Heart right ventricle (tissue), 16 donors: ENCODE data around the gene RHOJ. TPM values are rescaled to one million over a fixed set of nuclear protein-coding genes. Genes with fewer than 3 reads are reported as not detected.

ENCODE experiments used
- ATAC-seq, 8 donors: fragments of 200-7000 bp; cut with Tn5 transposase; one replicate each; pipeline ENCODE4 v1.9.1; 2020; ENCODE audit warnings: mild to moderate bottlenecking in 8 of 8, moderate library complexity in 8 of 8, moderate number of reproducible peaks in 1 of 8
- DNase-seq, 2 donors: peaks; one replicate each; pipeline ENCODE4 v3.0.0-alpha.2; 2020
- H3K27ac ChIP-seq, 10 donors: fragments of 200-600 bp; sonication (generic) in 2 of 10; one replicate each; pipeline versions ENCODE4 v1.5.0 to v1.8.0; 2020 to 2022; ENCODE audit warnings: mild to moderate bottlenecking in 3 of 10
- H3K27me3 ChIP-seq, 7 donors: fragments of 200-600 bp; one replicate each; pipeline ENCODE4 v1.8.0; 2021 to 2022; ENCODE audit warnings: mild to moderate bottlenecking in 2 of 7
- H3K36me3 ChIP-seq, 9 donors: fragments of 200-600 bp; sonication (generic) in 1 of 9; one replicate each; pipeline versions ENCODE4 v1.5.0 to v1.8.0; 2020 to 2022; ENCODE audit warnings: mild to moderate bottlenecking in 2 of 9
- H3K4me1 ChIP-seq, 9 donors: fragments of 200-600 bp; sonication (generic) in 1 of 9; one replicate each; pipeline versions ENCODE4 v1.5.0 to v1.8.0; 2020 to 2022; ENCODE audit warnings: mild to moderate bottlenecking in 4 of 9
- H3K4me3 ChIP-seq, 10 donors: fragments of 200-600 bp; sonication (generic) in 2 of 10; one replicate each; pipeline versions ENCODE4 v1.5.0 to v1.8.0; 2020 to 2022; ENCODE audit warnings: mild to moderate bottlenecking in 7 of 10, moderate library complexity in 2 of 10
- H3K9me3 ChIP-seq, 11 donors: fragments of 200-600 bp in 10 of 11; sonication (generic) in 2 of 11; one replicate each; pipeline versions ENCODE4 v1.5.0 to v1.8.0; 2013 to 2022; ENCODE audit warnings: mild to moderate bottlenecking in 2 of 11, control low read depth in 1 of 11, moderate library complexity in 1 of 11
- WGBS, 2 donors: extraction: QIAGEN DNeasy Blood & Tissue Kit; methylation state at CpG; one replicate each; pipeline ENCODE4 v1.1.7; 2013; ENCODE audit warnings: inconsistent platforms in 1 of 2; 5-methylcytosine and 5-hydroxymethylcytosine counted together
- intact Hi-C, 10 donors: fragments of 100-400 bp; cut with DNase I; formaldehyde crosslinking; loops; one replicate each; pipeline versions ENCODE4 v1.11.1 to v1.14.2; 2022
- polyA plus RNA-seq, 2 donors: library from polyadenylated mRNA; stranded (reverse); fragments of 200-250 nt; gene quantifications; one replicate each; pipeline ENCODE4 v1.2.3, GENCODE V29; 2013
- total RNA-seq, 10 donors: library from RNA; stranded (reverse); fragmentation: NEBNext Ultra II Directional in 3 of 10; extraction: Animal tissue kit (Norgen Biotek cat#: 25700) in 3 of 10; gene quantifications; one replicate each; pipeline versions ENCODE4 v1.2.1 to v1.2.4, GENCODE V29; 2021 to 2023
- TF ChIP-seq, protein P1 (sequence below), 9 donors: fragments of 200-600 bp; sonication (generic) in 2 of 9; IDR thresholded peaks; one replicate each; pipeline versions ENCODE4 v1.5.0 to v1.8.0; 2021 to 2022; ENCODE audit warnings: antibody characterized with exemption in 9 of 9, mild to moderate bottlenecking in 5 of 9, moderate library complexity in 1 of 9
- donor health status: Arrhythmogenic right ventricular cardiomyopathy.
- donor health status: ischemic (EF 13 %, LVEDD 7.1; RV severe dilation, severe dysfunction).
- donor health status: healthy with polysubstance abuse.
- donor health status: DM: no; HTN: yes; CAD: no.
- donor health status: DM: no; HTN: no; CAD: no.
- donor health status: ischemic (EF 25% LVEDD 6.9; RV normal size, moderate dysfunction).
- donor health status: ischemic (EF 25% LVEDD 5.7; RV mildly dilated, moderate dysfunction).
- donor health status: healthy.
- donor health status: DM: yes; HTN: yes; CAD: no.
- donor health status: Ischemic cardiomyopathy.
- donor health status: ischemic (EF 35%, LVEDD 5.7; RV mildly dilated, moderate dysfunction).
- donor health status: nonischemic (EF 11% LVEDD 7.7; RV severe dilation, severe dysfunction).
- donor health status: DM: yes; HTN: yes; CAD: no.
- donor health status: PGD.
- donor health status: ischemic (EF 29% LVEDD 5.4; RV normal size, mild dysfunction).
- donor health status: nonischemic (EF 23%, LVEDD 6.1; RV moderate dilation, normal function).

Gene RHOJ
- total and polyA plus RNA-seq, 12 donors: 7.5 to 19.8 (median 12.2) TPM

DNA sequence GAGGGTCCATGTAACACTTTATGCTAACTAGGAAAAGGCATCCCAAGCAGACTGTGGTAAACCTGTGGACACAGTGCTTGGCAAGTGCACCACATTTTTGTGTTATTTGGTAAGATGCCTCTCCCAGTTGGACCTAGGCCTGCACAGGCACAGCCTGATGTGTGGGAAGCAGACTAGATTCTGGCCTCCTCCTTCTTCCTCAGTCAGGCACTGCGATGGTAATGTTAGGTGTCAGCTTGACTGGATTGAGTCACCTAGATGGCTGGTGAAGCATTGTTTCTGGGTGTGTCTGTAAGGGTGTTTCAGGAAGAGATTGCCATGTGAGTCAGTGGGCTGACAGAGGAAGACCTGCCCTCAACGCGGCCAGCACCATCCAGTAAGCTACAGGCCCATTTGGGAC is 25.3 kb upstream of the RHOJ start:
- Histone ChIP-seq H3K27ac (peak overlapping the region in 5 of 10 donors; percentile 19 to 70 (median 45)), H3K36me3 (no peaks in the 10 kb centered on the region), H3K27me3 (no peaks in the 10 kb centered on the region), H3K4me1 (peaks cover 0 to 23% (median 14%) of the 10 kb centered on the region in 9 donors), H3K9me3 (peaks cover 0 to 10% (median 0%) of the 10 kb centered on the region in 11 donors), H3K4me3 (no peak overlapping the region)
- WGBS, 2 donors: 82 to 86% methylated on average over 3 of the region's 3 CpGs
- DNase-seq (no peak), ATAC-seq (peak in 6 of 8 donors; percentile 5 to 81 (median 30))
- intact Hi-C loops: loop anchor here in 3 of 10 donors (2.0 to 10.0 kb wide), 3 partner anchors 98 to 196 kb away; no protein-coding TSS in a partner anchor
- TF ChIP-seq, protein P1, sequence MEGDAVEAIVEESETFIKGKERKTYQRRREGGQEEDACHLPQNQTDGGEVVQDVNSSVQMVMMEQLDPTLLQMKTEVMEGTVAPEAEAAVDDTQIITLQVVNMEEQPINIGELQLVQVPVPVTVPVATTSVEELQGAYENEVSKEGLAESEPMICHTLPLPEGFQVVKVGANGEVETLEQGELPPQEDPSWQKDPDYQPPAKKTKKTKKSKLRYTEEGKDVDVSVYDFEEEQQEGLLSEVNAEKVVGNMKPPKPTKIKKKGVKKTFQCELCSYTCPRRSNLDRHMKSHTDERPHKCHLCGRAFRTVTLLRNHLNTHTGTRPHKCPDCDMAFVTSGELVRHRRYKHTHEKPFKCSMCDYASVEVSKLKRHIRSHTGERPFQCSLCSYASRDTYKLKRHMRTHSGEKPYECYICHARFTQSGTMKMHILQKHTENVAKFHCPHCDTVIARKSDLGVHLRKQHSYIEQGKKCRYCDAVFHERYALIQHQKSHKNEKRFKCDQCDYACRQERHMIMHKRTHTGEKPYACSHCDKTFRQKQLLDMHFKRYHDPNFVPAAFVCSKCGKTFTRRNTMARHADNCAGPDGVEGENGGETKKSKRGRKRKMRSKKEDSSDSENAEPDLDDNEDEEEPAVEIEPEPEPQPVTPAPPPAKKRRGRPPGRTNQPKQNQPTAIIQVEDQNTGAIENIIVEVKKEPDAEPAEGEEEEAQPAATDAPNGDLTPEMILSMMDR (IDR thresholded peaks at IDR 0.05): no peak

DNA sequence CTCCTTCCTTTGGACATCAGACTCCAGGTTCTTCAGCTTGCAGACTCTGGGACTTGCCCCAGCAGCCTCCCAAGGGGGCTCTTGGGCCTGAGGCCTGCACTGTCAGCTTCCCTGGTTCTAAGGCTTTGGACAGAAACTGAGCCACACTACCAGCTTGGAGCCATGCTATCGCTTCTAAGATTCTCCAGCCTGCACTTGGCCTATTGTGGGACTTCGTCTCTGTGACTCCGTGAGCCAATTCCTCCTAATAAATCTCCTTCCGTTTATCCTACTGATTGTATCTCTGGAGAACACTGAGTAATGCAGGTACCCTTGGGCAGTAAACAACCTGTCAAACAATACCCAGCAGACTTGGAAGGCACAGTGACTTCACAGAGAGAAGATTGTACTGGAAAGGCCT is 24.9 kb upstream of the RHOJ start:
- Histone ChIP-seq H3K36me3 (no peaks in the 10 kb centered on the region), H3K9me3 (peaks cover 0 to 10% (median 0%) of the 10 kb centered on the region in 11 donors), H3K4me3 (no peak overlapping the region), H3K27ac (peak overlapping the region in 6 of 10 donors; percentile 19 to 70 (median 44)), H3K27me3 (no peaks in the 10 kb centered on the region), H3K4me1 (peaks cover 0 to 21% (median 12%) of the 10 kb centered on the region in 9 donors)
- ATAC-seq (peak in 4 of 8 donors; percentile 8 to 28 (median 24)), DNase-seq (no peak)
- 80 to 89% methylated on average over 4 of the region's 4 CpGs for WGBS, 2 donors
- intact Hi-C loops: loop anchor here in 3 of 10 donors (2.0 to 10.0 kb wide), 3 partner anchors 97 to 195 kb away; no protein-coding TSS in a partner anchor
- TF ChIP-seq, protein P1 (IDR thresholded peaks at IDR 0.05): no peak

GRCh38 chr14:63180011-63180410 is 24.2 kb upstream of the RHOJ start:
- peak in 7 of 8 donors; percentile 43 to 73 (median 63) for ATAC-seq
- Histone ChIP-seq H3K9me3 (peaks cover 0 to 10% (median 0%) of the 10 kb centered on the region in 11 donors), H3K4me3 (no peak overlapping the region), H3K27ac (peak overlapping the region in 4 of 10 donors; percentile 26 to 70 (median 48)), H3K4me1 (peaks cover 0 to 15% (median 9%) of the 10 kb centered on the region in 9 donors), H3K27me3 (no peaks in the 10 kb centered on the region), H3K36me3 (no peaks in the 10 kb centered on the region)
- intact Hi-C loops: no loop called here
- WGBS, 2 donors: 72 to 74% methylated on average over 3 of the region's 3 CpGs
- peak; percentile 12 to 54 for DNase-seq
- TF ChIP-seq, protein P1 (IDR thresholded peaks at IDR 0.05): no peak

DNA sequence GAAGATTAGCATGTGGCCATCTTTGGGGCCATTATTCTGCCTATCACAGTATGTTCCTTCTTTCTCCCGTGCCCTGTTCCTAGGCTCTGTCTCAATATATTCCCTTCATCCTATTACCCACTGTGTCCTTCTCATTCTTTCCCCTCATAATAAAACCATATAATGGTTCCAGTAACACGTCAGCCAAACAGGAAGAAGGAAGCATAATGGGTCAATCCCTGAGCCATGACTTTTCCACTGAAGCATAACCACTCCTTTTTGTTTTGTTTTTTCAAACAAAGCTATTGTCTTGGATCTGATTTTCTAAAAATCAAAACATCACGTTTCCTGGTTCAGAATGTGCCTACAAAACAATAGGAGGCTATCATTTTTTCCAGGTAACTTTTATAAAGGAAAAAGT is 21.3 kb upstream of the RHOJ start:
- Histone ChIP-seq H3K4me1 (peaks cover 0 to 12% (median 8%) of the 10 kb centered on the region in 9 donors), H3K9me3 (peaks cover 0 to 10% (median 0%) of the 10 kb centered on the region in 11 donors), H3K4me3 (no peak overlapping the region), H3K36me3 (no peaks in the 10 kb centered on the region), H3K27me3 (no peaks in the 10 kb centered on the region), H3K27ac (peak overlapping the region in 8 of 10 donors; percentile 7 to 75 (median 42))
- 60 to 65% methylated on average over 3 of the region's 3 CpGs for WGBS, 2 donors
- no peak for DNase-seq
- peak in 5 of 8 donors; percentile 23 to 75 (median 52) for ATAC-seq
- intact Hi-C loops: no loop called here
- TF ChIP-seq, protein P1 (IDR thresholded peaks at IDR 0.05): no peak
